Lower leg skin (tissue), 4 donors: ENCODE data around the gene EEF2KMT. TPM values are rescaled to one million over a fixed set of nuclear protein-coding genes. Genes with fewer than 3 reads are reported as not detected.
"Not testable (repeated sequence)": the region's sequence is repeated elsewhere in the genome, so short reads cannot be mapped to it uniquely, and the experiment has no call there.

Experiments used
- DNase-seq, 2 donors: peaks; one replicate each; pipeline ENCODE4 v3.0.0-alpha.2; 2019; ENCODE audit warnings: low spot score in 2 of 2
- H3K4me3 ChIP-seq: fragments of 200-600 bp; sonication (generic); 2 replicates; pipeline ENCODE4 v1.5.1; 2017; ENCODE audit warnings: mild to moderate bottlenecking, low read depth; ENCODE audit not compliant: poor library complexity, severe bottlenecking
- CTCF ChIP-seq, 3 donors: fragments of 450-650 bp; IDR thresholded peaks; one replicate each; pipeline ENCODE4 v1.5.1; 2016; ENCODE audit warnings: antibody characterized with exemption in 3 of 3, mild to moderate bottlenecking in 3 of 3, moderate library complexity in 2 of 3
- POLR2A ChIP-seq, 2 donors: fragments of 450-650 bp; IDR thresholded peaks; one replicate each; pipeline ENCODE4 v1.6.1; 2016 to 2017; ENCODE audit warnings: antibody characterized with exemption in 2 of 2, mild to moderate bottlenecking in 1 of 2, moderate library complexity in 1 of 2
- WGBS, 2 donors: methylation state at CpG; one replicate each; pipeline ENCODE4 v1.1.5; 2018; 5-methylcytosine and 5-hydroxymethylcytosine counted together
- intact Hi-C: fragments of 100-400 bp; cut with DNase I; formaldehyde crosslinking; loops from one replicate; pipeline ENCODE4 v1.15.0; 2023; ENCODE audit warnings: low total_unique reads
- total RNA-seq, 4 donors: library from RNA; depleted of rRNA; stranded (reverse); fragments of >200 nt; gene quantifications; one replicate each; pipeline ENCODE4 v1.1.0, GENCODE V29; 2016

Gene EEF2KMT
- total RNA-seq, 4 donors from 2014 or later: 6.6 to 10.2 (median 8.9) TPM

GRCh38 chr16:5088936-5089335 lies 8.7 kb downstream of the EEF2KMT start:
- WGBS, 2 donors: 90 to 93% methylated on average over 16 to 17 of the region's 17 CpGs
- H3K4me3 ChIP-seq, intact Hi-C loops, DNase-seq: not testable (repeated sequence)

- DNase-seq, intact Hi-C loops, H3K4me3 ChIP-seq: not testable (repeated sequence)
- WGBS, 2 donors: 82 to 85% methylated on average over 18 of the region's 18 CpGs
Observed at GRCh38 chr16:5088086-5088790, 9.4 kb downstream of the EEF2KMT start.

GRCh38 chr16:5085716-5086115 lies 11.9 kb downstream of the EEF2KMT start:
- 94 to 95% methylated on average over 11 of the region's 11 CpGs for WGBS, 2 donors
- H3K4me3 ChIP-seq, DNase-seq, intact Hi-C loops: not testable (repeated sequence)

- DNase-seq, intact Hi-C loops, H3K4me3 ChIP-seq: not testable (repeated sequence)
- WGBS, 2 donors: 81 to 84% methylated on average over 10 of the region's 10 CpGs
Observed at GRCh38 chr16:5084802-5085201, 12.8 kb downstream of the EEF2KMT start.

- H3K4me3 ChIP-seq, DNase-seq, intact Hi-C loops: not testable (repeated sequence)
- 82 to 86% methylated on average over 11 of the region's 11 CpGs for WGBS, 2 donors
Observed at GRCh38 chr16:5084099-5084731, 13.4 kb downstream of the EEF2KMT start.

GRCh38 chr16:5083646-5084045 lies 13.9 kb downstream of the EEF2KMT start:
- 85 to 86% methylated on average over 8 to 9 of the region's 9 CpGs for WGBS, 2 donors
- DNase-seq, H3K4me3 ChIP-seq, intact Hi-C loops: not testable (repeated sequence)

GRCh38 chr16:5080996-5081395 lies 16.6 kb downstream of the EEF2KMT start:
- intact Hi-C loops, H3K4me3 ChIP-seq, DNase-seq: not testable (repeated sequence)
- 69 to 78% methylated on average over 9 of the region's 9 CpGs for WGBS, 2 donors

- intact Hi-C loops, H3K4me3 ChIP-seq, DNase-seq: not testable (repeated sequence)
- WGBS, 2 donors: 89 to 91% methylated on average over 5 to 12 of the region's 12 CpGs
Observed at GRCh38 chr16:5080461-5080860, 17.1 kb downstream of the EEF2KMT start.

GRCh38 chr16:5078626-5079025 lies 19.0 kb downstream of the EEF2KMT start:
- intact Hi-C loops: no loop called here
- TF ChIP-seq POLR2A (IDR thresholded peaks at IDR 0.05) (no peak), CTCF (IDR thresholded peaks at IDR 0.05) (no peak)
- WGBS, 2 donors: 80 to 88% methylated on average over 6 to 16 of the region's 17 CpGs
- no peak for DNase-seq
- H3K4me3 ChIP-seq: no peak overlapping the region

GRCh38 chr16:5077304-5077703 lies 20.3 kb downstream of the EEF2KMT start:
- 93 to 95% methylated on average over 13 of the region's 13 CpGs for WGBS, 2 donors
- intact Hi-C loops: no loop called here

More at GRCh38 chr16:5077304-5077703, 20.3 kb downstream of the EEF2KMT start:
- TF ChIP-seq POLR2A (IDR thresholded peaks at IDR 0.05) (no peak), CTCF (IDR thresholded peaks at IDR 0.05) (no peak)
- DNase-seq: no peak
- no peak overlapping the region for H3K4me3 ChIP-seq
